Central memory CD8-positive, alpha-beta T cell (primary cell): ENCODE results near the gene ST3GAL3.
"Not testable (repeated sequence)": the region's sequence is repeated elsewhere in the genome, so short reads cannot be mapped to it uniquely, and the experiment has no call there.

Experiments used
- ATAC-seq: fragments of 150-1000 bp; cut with Tn5 transposase; replicated peaks from 2 replicates; pipeline ENCODE4 v1.10.0; 2022; ENCODE audit warnings: mild to moderate bottlenecking, moderate FRiP score, moderate number of reproducible peaks; ENCODE audit not compliant: poor library complexity, severe bottlenecking; ENCODE audit errors: extremely low read depth
- DNase-seq, 2 donors: peaks; one replicate each; pipeline ENCODE4 v3.0.0; 2021; ENCODE audit warnings: low spot score in 2 of 2
- H3K27ac Mint-ChIP-seq: one replicate; pipeline ENCODE4 v1.8.0; 2022; ENCODE audit warnings: low read depth, mild to moderate bottlenecking, moderate library complexity, mixed read lengths
- H3K27me3 Mint-ChIP-seq: one replicate; pipeline ENCODE4 v1.8.0; 2022; ENCODE audit warnings: mixed read lengths
- H3K36me3 Mint-ChIP-seq: one replicate; pipeline ENCODE4 v1.8.0; 2022; ENCODE audit warnings: mild to moderate bottlenecking, moderate library complexity, mixed read lengths; ENCODE audit not compliant: insufficient read depth
- H3K4me1 Mint-ChIP-seq: one replicate; pipeline ENCODE4 v1.8.0; 2022; ENCODE audit warnings: mixed read lengths
- H3K4me3 Mint-ChIP-seq: one replicate; pipeline ENCODE4 v1.8.0; 2022; ENCODE audit warnings: mild to moderate bottlenecking, moderate library complexity, mixed read lengths
- H3K9me3 Mint-ChIP-seq: one replicate; pipeline ENCODE4 v1.8.0; 2022; ENCODE audit warnings: mixed read lengths

ST3GAL3 gene

DNA sequence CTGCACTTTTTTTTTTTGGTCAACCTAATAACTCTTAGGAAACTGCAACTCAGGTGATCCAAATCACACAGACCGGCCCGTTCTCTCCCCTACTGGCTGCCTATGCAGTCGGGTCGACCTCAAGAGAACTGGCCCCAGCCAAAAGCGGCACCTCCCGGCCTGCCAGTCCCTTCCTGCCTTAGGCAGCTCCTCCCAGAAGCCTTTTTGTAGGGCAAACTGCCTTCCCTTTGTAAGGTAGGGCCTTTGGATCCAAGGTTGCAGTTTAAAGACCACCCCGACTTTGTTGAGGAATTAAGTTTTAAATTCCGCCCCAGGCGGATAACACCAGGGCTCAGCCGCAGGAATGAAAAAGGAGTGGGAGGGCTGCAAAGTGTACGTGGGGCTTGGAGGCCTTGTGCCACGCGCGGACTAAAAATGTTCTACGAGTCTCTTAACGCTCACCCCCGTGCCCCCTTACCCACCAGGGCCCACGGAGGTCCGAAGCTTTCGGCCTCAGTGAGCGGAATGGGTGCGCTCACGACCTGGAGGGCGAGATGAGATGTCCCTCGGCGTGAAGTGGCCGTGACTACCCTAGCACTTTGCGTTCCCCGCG, 642 bp upstream of the ST3GAL3 start:
- ATAC-seq = no peak
- no peak for DNase-seq
- Mint-ChIP-seq H3K36me3 (peaks cover 27% of the 10 kb centered on the region), H3K27ac (no peak overlapping the region), H3K27me3 (no peaks in the 10 kb centered on the region), H3K4me3 (peak overlapping the region; percentile 80), H3K9me3 (no peaks in the 10 kb centered on the region), H3K4me1 (peaks cover 28% of the 10 kb centered on the region)

DNA sequence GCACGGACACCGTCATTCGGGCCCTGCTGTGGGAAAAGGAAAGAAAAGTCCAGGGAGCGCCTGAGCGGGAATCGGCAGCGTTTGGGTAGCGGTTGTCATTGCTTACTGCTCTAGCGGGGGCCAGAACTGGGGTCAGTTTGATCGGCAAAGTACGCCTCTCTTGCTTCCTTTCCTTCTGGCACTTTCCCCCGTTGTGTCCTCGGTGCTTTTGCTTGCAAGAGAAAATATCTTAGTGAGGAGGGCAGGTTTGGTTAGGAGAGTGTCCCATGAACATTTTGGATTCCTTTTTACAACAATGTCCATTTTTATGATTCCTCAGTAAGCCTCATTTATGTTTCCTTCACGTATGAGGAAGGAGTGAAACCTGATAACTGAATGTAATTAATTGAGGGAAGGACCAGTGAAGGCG, 670 bp downstream of the ST3GAL3 start:
- H3K27me3 Mint-ChIP-seq = no peaks in the 10 kb centered on the region
- H3K27ac Mint-ChIP-seq = peak overlapping the region; percentile 41
- no peak for ATAC-seq
- peak overlapping the region; percentile 80 for H3K4me3 Mint-ChIP-seq
- H3K36me3 Mint-ChIP-seq = peaks cover 21% of the 10 kb centered on the region
- DNase-seq = no peak
- H3K9me3 Mint-ChIP-seq = no peaks in the 10 kb centered on the region
- H3K4me1 Mint-ChIP-seq = peaks cover 28% of the 10 kb centered on the region

DNA sequence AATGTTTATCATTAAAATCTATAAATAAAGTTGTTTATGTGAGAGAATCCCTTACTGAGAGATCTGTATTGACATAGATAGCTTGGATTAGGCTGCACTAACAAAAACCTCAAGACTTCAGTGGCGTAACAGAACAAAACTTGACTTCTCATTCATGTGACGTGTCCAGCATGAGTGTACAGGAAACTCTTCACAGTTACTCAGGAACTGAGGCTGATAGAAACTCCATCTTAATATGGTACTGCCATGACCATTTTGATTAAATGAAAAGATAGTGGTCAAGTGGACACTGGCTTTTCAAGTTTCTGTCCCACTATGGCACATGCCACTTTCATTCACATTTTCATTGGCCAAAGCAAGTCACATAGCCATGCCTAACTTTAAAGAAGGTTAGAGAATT, 3.7 kb downstream of the ST3GAL3 start:
- peaks cover 10% of the 10 kb centered on the region for H3K36me3 Mint-ChIP-seq
- DNase-seq (no peak), ATAC-seq (no peak)
- no peaks in the 10 kb centered on the region for H3K27me3 Mint-ChIP-seq
- H3K4me3 Mint-ChIP-seq = no peak overlapping the region
- H3K4me1 Mint-ChIP-seq = peaks cover 31% of the 10 kb centered on the region
- H3K27ac Mint-ChIP-seq = no peak overlapping the region
- no peaks in the 10 kb centered on the region for H3K9me3 Mint-ChIP-seq

DNA sequence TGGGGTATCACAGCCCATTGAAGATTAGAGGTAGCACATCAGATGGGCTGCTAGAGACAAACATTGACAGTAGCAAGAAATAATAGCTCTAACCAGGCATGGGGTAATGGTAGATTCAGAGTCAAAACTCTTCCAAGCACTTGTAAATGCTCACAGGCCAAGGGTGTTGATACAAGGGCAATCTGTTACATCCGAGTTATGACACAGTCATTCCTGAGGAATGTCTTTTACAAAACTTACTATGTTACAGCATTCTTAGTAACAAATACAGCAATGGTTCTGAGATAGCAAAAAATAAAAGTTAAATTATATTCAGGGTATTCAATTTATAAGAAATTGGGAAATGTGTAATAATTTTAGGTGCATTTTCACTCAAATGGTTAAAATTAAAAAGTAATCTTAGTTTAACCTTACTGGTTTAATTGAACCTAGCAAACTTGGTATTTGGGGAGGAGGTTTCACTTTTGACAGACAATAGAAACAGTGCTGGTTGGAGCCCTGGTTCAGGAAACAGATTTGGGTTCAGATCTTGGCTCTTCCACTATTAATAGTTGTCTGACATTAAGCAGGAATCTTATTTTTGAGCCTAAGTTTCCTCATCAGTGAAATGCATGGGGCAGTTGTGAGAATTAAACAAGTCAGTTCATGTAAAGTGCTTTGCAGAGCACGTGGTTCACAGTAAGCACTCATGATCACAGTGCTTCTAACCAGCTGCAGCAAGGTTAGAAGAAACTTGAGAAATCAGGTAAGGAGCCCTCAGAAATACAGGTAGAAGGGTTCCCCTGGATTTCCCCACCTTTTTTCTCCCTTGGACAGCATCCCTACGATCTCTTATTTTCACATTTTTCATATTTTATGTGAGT, 4.4 kb downstream of the ST3GAL3 start:
- Mint-ChIP-seq H3K4me1 (peaks cover 25% of the 10 kb centered on the region), H3K4me3 (no peak overlapping the region), H3K27ac (no peak overlapping the region), H3K27me3 (no peaks in the 10 kb centered on the region), H3K9me3 (no peaks in the 10 kb centered on the region), H3K36me3 (peaks cover 10% of the 10 kb centered on the region)
- DNase-seq (no peak), ATAC-seq (no peak)

DNA sequence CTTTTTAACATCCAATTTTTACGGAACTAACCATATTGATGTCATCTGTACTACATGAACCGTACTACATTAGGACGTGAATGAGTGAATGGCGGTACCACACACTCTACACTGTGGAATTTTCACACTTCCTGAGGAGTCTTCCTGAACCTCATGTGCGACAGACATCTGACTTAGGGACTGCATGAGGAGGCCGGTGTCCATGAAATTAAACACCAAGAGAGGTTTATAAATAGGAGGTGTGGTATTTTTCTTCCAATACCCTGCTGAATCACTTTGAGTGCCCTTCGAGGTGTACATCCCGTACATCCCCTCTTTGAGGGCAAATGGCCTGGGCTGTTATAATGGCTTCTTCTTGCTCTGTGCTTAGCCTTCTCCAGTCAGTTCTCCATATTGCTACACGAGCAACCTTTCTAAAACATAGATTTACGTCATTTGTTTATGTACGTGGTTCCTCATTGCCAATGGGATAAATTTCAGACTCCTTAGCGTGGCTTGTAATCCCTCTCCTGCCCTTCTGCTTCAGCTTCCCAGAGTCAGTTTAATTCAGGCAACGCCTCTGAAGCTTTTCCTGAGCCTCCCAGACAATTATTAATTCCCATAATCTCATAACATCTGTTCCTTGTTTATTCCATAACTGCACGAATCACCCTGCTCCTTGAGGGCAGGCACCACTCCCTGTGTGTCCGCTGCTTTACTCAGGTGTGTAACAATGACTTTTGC, 9.4 kb downstream of the ST3GAL3 start:
- Mint-ChIP-seq H3K36me3 (peaks cover 4% of the 10 kb centered on the region), H3K4me3 (no peak overlapping the region), H3K27ac (no peak overlapping the region), H3K27me3 (no peaks in the 10 kb centered on the region), H3K9me3 (no peaks in the 10 kb centered on the region), H3K4me1 (peaks cover 12% of the 10 kb centered on the region)
- DNase-seq (no peak), ATAC-seq (no peak)

DNA sequence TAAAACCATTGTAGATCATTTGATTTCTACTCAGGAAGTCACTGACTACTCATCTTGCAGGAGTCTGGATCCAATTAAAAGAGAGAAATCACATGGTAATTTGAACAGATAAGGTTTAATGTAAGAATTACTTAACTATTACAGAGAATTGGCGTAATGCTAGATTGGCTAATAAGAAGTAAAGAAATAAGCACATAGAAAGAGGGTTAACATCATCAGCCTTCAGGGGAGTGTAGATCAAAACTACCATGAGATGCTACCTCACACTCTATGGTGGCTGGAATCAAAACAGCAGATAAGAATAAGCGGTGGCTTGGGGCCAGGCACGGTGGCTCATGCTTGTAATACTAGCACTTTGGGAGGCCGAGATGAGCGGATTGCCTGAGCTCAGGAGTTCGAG, 11.7 kb downstream of the ST3GAL3 start:
- H3K4me1 Mint-ChIP-seq = peaks cover 12% of the 10 kb centered on the region
- no peak overlapping the region for H3K4me3 Mint-ChIP-seq
- no peaks in the 10 kb centered on the region for H3K9me3 Mint-ChIP-seq
- no peak overlapping the region for H3K27ac Mint-ChIP-seq
- H3K36me3 Mint-ChIP-seq = peaks cover 4% of the 10 kb centered on the region
- ATAC-seq (no peak), DNase-seq (no peak)
- no peaks in the 10 kb centered on the region for H3K27me3 Mint-ChIP-seq

DNA sequence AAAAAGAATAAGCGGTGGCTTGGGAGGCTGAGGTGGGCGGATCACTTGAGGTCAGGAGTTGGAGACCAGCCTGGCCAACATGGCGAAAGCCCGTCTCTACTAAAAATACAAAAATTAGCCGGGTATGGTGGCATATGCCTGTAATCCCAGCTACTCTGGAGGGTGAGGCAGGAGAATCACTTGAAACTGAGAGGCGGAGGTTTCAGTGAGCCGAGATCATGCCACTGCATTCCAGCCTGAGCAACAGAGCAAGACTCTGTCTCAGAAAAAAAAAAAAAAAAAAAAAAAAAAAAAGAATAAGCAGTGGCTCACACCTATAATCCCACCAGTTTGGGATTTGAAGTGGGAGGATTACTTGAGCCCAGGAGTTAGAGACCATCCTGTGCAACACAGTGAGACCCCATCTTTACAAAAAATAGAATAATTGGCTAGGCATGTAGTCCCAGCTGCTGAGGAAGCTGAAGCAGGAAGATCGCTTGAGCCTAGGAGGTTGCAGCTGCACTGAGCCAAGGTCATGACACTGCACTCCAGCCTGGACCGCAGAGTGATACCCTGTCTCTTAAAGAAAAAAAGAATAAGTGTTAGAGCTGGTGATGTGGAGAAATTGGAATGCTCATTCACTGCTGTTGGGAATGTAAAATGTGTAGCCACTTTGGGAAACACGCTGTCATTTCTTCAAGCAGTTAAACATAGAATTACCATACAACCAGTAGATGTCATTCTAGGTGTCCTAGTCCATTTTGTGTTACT, 12.5 kb downstream of the ST3GAL3 start:
- not testable (repeated sequence) for H3K27me3 Mint-ChIP-seq, H3K27ac Mint-ChIP-seq, DNase-seq, H3K9me3 Mint-ChIP-seq, H3K4me1 Mint-ChIP-seq, H3K4me3 Mint-ChIP-seq, ATAC-seq, H3K36me3 Mint-ChIP-seq

DNA sequence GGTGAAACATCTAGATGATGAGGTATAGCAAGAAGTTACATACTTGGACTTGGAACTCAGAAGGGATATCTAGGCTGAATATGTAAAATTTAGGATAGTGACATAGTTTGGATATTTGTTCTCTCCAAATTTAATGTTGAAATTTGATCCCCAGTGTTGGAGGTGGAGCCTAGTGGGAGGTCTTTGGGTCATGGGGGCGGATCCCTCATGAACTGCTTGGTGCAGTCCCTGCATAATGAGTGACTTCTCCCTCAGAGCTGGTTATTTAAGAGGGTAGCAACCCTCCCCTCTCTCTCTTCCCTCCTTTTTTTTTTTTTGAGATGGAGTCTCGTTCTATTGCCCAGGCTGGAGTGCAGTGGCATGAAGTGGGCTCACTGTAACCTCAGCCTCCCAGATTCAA, 15.5 kb downstream of the ST3GAL3 start:
- Mint-ChIP-seq H3K4me1 (peaks cover 5% of the 10 kb centered on the region), H3K9me3 (no peaks in the 10 kb centered on the region), H3K27me3 (no peaks in the 10 kb centered on the region), H3K36me3 (peaks cover 6% of the 10 kb centered on the region), H3K27ac (no peak overlapping the region), H3K4me3 (no peak overlapping the region)
- no peak for ATAC-seq
- no peak for DNase-seq

DNA sequence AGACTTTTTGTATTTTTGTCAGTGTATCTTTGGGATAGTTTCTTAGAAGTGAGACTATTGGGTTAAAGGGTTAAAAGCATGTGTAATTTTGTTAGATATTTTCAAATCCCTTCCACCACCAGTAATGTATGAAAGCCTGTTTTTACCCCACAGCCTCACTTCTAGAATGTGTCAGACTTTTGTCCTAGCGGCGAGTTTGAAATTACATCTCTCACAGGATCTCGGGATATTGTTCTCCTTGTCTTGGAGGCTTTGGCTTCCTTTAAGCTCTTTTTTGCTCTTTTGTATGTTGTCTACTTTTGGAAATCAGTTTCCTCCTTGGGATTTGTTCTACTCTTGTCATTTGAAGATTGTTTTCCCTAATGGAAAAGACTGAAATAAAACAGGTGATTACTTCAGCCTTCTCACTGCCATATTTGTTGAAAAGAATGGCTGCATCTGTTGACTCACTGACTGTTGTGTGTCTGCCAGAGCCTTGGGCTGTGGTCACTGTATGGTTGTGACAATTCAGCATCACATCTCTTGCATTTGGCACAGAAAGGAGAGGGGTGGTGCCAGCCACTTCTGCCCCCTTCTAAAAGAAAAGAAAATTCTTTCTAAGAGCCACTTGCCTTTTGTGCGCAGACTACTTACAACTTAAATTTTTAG, 22.6 kb downstream of the ST3GAL3 start:
- no peak for ATAC-seq
- no peaks in the 10 kb centered on the region for H3K9me3 Mint-ChIP-seq

DNA sequence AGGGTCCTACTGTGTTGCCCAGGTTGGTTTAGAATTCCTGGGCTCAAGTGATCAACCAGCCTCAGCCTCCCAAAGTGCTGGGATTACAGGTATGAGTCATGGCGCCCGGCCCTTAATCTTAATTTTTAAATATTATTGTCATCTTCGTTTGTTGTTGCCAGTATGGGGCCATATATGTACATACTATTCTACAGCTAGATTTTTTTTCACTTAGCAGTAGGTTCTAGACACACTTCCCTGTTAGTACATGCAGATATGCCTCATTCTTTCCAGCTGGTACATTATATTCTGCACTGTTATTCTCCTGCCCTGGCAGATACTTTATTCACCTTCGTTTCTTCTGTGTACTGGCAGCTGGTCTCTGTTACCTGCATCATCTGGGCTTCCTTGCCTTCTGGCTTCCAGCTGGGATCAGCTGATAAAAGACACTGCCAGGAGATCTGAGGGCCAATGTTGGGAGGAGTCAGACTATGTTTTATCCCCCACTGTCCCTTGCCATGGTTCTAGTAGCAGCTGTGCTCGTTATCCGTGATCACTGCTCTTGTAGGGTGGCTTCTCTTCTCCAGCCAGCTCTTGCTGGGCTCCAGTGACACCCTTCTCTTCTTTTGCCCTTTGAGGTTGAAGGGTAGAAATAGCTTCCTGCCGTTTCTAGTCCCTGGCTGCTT, 24.7 kb downstream of the ST3GAL3 start:
- Mint-ChIP-seq H3K9me3 (no peaks in the 10 kb centered on the region), H3K4me1 (peaks cover 12% of the 10 kb centered on the region), H3K27ac (no peak overlapping the region), H3K36me3 (peaks cover 7% of the 10 kb centered on the region), H3K27me3 (no peaks in the 10 kb centered on the region), H3K4me3 (no peak overlapping the region)
- ATAC-seq (no peak), DNase-seq (no peak)

More for the DNA sequence above, 22.6 kb downstream of the ST3GAL3 start:
- peaks cover 13% of the 10 kb centered on the region for H3K4me1 Mint-ChIP-seq
- H3K27ac Mint-ChIP-seq = no peak overlapping the region
- no peak for DNase-seq
- no peaks in the 10 kb centered on the region for H3K27me3 Mint-ChIP-seq
- H3K4me3 Mint-ChIP-seq = no peak overlapping the region
- H3K36me3 Mint-ChIP-seq = peaks cover 6% of the 10 kb centered on the region

DNA sequence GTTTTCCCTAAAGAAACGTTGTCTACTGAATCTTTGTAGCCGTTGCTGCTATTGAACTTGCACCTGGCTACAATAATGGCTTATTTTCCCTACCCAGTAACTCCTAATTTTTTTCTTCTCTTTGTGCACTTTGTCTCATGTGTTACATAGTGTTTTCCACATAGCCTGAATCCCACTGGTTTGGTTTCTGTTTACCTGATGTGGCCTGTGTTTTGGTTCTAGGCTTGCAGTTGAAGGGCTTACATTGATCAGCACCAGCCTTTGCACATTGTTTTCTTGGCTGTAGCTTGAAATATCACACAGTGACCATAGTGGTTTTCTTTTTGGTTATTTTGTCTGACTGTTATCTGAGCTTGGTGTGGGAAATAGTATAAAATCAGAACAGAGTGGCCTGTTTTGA, 29.5 kb downstream of the ST3GAL3 start:
- Mint-ChIP-seq H3K9me3 (no peaks in the 10 kb centered on the region), H3K27ac (no peak overlapping the region), H3K36me3 (peaks cover 4% of the 10 kb centered on the region), H3K27me3 (no peaks in the 10 kb centered on the region), H3K4me1 (peaks cover 8% of the 10 kb centered on the region), H3K4me3 (no peak overlapping the region)
- ATAC-seq = no peak
- DNase-seq = no peak
